Hepatocyte (in vitro differentiated cells): ENCODE data around the gene CTPS2.

Experiments
- CTCF ChIP-seq: fragments of 200-600 bp; sonication (generic); IDR thresholded peaks from 2 replicates; pipeline ENCODE4 v1.5.1; 2016; ENCODE audit warnings: antibody characterized with exemption, mild to moderate bottlenecking; ENCODE audit not compliant: poor library complexity
- EZH2 ChIP-seq: fragments of 200-600 bp; sonication (generic); IDR thresholded peaks from 2 replicates; pipeline ENCODE4 v1.6.1; 2016; ENCODE audit warnings: antibody characterized with exemption, mild to moderate bottlenecking, borderline replicate concordance
- EZH2phosphoT487 ChIP-seq: fragments of 200-600 bp; sonication (generic); IDR thresholded peaks from one replicate; pipeline ENCODE4 v1.6.1; 2018; ENCODE audit warnings: antibody characterized with exemption, mild to moderate bottlenecking, low read depth, moderate library complexity; ENCODE audit not compliant: unreplicated experiment, severe bottlenecking

GRCh38 chrX:16640823-16641222 lies 71.6 kb downstream of the CTPS2 start:
- TF ChIP-seq CTCF: no peak
- no peak for TF ChIP-seq EZH2
- TF ChIP-seq EZH2phosphoT487: no peak
